GM15510 (cell line): ENCODE measurements around the gene RPTOR.

Experiments used
- POLR2A ChIP-seq: IDR thresholded peaks from 3 replicates; pipeline ENCODE4 v1.6.1; 2011; ENCODE audit warnings: borderline replicate concordance; ENCODE audit not compliant: insufficient read length; ENCODE audit errors: extremely low read depth

RPTOR gene

GRCh38 chr17:80921159-80921558 is 376.5 kb downstream of the RPTOR start:
- TF ChIP-seq POLR2A = no peak

GRCh38 chr17:80921741-80922579 is 377.3 kb downstream of the RPTOR start:
- TF ChIP-seq POLR2A = no peak

- TF ChIP-seq POLR2A = no peak
Observed at GRCh38 chr17:80922580-80923160, 378.0 kb downstream of the RPTOR start.

- no peak for TF ChIP-seq POLR2A
Observed at GRCh38 chr17:80923211-80924110, 378.8 kb downstream of the RPTOR start.

- TF ChIP-seq POLR2A = no peak
Observed at GRCh38 chr17:80924111-80924806, 379.6 kb downstream of the RPTOR start.

- no peak for TF ChIP-seq POLR2A
Observed at GRCh38 chr17:80924807-80925610, 380.4 kb downstream of the RPTOR start.

- TF ChIP-seq POLR2A = no peak
Observed at GRCh38 chr17:80925688-80926335, 381.2 kb downstream of the RPTOR start.

GRCh38 chr17:80926591-80927250 is 382.1 kb downstream of the RPTOR start:
- TF ChIP-seq POLR2A = no peak

GRCh38 chr17:80927791-80928216 is 383.2 kb downstream of the RPTOR start:
- no peak for TF ChIP-seq POLR2A

- TF ChIP-seq POLR2A = no peak
Observed at GRCh38 chr17:80929449-80929848, 384.8 kb downstream of the RPTOR start.

GRCh38 chr17:80930335-80931279 is 386.0 kb downstream of the RPTOR start:
- TF ChIP-seq POLR2A = no peak
